ENCODE measurements around the gene MAP7.
"Not testable (repeated sequence)": the region's sequence is repeated elsewhere in the genome, so short reads cannot be mapped to it uniquely, and the experiment has no call there.

Gene MAP7

DNA sequence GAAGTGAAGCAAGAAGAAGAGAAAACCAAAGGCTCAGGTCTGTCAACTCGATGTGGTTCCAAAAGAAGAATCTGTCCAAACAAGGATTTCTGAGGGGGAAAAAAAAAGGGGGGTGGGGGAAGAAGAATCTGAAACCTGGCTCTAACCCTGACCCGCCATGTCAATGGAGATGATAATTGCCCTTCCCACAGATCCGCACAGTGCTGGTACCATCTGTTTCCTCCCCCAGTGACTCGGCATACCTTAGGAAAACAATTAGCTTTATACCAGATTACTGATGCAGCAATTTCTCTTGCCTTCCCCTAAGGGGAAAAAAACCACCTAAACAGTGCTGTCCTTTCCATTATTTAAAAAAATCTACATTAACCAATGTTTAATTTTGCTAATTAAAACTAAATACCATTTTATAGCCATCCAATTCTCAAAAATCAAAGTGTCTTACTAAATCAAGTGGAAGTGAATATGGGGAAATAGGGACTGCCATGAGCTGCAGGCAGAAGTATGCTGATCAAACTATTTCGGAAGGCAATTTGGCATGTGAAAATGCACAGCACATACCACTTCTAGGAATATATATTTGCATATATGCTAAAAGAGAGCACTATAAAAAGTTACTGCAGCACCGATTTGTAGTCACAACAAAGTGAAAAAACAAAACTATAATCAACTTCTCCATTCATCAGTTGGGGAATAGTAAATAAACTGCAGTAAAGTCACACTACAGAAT, 46.8 kb downstream of the MAP7 start:
- no peak for DNase-seq (ENCODE audit: low spot score)

DNA sequence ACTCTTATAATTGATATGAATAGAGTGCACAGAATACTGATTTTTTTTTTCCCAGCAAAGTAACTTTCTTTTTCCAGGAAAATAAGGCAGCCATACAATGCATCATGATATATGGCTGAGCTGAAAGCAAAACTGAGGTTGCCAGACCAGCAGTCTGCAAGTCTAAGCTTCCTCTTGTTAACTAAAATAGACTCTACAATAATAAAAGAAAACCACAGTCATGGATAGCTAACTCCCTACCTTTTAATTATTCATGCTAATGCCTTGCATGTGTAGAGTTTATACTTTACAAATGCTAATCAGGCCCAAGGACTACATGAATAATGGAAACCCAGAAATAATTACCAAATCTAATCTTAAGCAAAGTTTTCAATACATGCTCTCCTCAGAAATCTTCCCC, 47.4 kb downstream of the MAP7 start:
- DNase-seq (ENCODE audit: low spot score): no peak

DNA sequence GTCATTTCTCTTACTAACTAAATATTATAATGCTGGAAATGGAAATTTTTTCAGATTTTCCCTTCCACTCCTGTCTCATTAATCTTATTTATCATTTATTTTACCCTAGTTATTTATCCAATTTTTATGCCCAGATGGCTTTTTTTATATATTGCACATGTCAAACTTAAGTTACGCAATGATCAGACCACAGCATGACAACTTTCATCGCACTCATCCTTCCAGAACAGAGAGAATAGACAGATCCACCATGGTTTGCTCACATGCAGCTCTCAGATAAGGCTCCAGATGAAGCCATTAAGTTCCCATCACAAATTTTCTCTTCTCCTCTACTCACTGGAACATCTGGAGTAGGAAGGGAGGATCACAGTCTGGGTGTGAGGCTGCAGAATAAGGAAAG, 48.7 kb downstream of the MAP7 start:
- DNase-seq (ENCODE audit: low spot score): no peak

DNA sequence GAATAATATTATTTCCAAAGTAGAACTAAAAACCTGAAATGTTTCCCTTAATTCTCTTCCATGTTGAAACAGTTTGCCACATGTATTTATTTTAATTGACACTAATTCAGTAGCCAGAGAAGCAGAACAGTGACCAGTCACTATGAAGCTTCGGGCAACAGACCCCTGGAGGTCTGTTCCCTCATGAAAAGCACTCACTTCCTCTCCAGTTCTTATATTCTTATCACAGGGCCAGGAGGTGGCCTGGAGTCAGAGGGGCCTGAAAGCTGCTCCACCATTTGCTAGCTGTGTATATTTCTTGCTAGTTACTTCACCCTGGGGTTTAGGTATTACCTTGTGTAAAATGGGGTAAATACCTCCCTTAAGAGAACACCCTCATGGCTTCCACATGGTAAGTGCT, 49.1 kb downstream of the MAP7 start:
- no peak for DNase-seq (ENCODE audit: low spot score)

DNA sequence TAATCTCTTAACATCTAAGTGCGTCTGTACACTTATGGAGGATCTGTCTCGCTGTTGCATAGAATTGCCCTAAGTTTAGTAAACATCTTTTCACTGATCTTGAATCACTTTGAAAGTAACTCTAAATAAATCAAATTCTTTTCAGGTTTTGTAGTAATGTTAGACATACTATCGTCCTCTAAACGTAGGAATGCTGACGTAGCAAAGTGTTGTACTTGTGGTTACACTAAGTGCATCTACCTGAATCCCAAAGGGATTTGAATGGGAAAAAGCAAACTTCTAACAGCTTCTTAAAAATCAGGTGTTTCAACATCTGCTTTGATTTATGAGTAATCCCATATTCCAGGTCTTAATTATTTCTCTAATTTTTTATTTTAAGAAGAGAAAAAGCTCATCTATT, 49.8 kb downstream of the MAP7 start:
- DNase-seq (ENCODE audit: low spot score): no peak

DNA sequence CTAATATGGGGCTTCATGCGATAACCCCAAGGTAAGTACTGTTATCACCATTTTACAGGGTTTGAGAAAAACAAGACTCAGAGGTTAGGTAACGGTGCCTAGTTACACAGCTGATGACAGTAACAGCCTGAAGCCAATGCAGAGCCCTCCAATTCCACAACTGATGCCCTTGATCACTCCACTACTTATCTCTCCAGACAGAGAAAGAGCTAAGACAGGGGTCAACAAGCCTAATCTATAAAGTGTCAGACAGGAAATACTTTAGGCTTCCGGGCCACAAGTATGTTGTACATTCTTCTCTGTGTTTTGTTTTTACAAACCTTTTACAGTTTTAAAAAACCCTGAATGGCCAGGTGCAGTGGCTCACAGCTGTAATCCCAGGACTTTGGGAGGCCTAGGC, 50.9 kb downstream of the MAP7 start:
- DNase-seq (ENCODE audit: low spot score): no peak

DNA sequence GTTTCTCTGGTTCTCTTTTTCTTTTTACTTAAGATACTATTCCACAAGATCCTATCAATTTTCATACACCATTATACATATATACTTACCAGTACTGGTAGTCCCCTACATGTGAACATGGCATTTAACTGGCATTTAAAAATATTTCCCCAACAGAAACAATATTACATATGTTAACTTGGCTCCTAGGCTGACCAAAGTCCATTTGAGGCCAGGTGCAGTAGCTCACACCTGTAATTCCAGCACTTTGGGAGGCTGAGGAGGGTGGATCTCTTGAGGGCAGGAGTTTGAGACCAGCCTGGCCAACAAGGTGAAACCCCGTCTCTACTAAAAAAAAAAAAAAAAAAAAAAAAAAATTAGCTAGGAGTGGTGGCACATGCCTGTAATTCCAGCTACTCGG, 53.8 kb downstream of the MAP7 start:
- not testable (repeated sequence) for DNase-seq (ENCODE audit: low spot score)

DNA sequence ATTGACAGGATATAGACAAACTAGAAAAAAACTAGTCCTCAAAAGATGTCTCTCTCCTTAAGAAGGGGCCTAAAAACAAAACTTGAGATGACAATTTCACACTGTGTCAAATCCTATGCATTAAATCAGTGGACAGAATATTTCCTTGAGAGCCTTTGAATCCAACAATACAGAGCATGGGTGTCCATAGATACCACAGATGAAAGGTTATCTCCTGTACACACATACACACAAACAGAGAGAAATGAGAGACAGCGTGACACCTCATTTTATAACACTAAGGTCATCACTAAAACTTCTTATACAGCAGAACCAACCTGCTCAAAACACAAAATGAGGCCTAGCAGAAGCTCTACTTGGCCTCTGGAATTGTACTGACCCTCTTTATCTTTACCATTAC, 55.5 kb downstream of the MAP7 start:
- DNase-seq (ENCODE audit: low spot score): no peak

DNA sequence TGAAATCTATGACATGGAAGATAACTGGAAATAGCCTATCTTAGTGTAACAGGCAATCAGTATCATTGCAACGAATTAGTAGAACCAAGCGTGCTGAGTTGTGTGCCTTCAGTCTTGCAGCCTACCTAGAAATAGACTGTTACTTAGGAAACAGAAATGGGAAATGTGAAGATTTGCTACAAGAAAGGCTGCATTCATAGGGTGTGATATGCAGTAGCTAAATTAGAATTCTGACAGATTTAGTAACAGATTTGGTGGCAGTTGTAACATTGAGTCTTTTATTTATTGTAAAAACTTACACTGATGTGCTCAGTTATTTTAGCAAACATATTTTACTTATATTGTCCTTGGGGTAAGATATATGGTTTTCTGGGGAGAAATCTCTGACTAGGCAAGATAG, 56.2 kb downstream of the MAP7 start:
- DNase-seq (ENCODE audit: low spot score): no peak

DNA sequence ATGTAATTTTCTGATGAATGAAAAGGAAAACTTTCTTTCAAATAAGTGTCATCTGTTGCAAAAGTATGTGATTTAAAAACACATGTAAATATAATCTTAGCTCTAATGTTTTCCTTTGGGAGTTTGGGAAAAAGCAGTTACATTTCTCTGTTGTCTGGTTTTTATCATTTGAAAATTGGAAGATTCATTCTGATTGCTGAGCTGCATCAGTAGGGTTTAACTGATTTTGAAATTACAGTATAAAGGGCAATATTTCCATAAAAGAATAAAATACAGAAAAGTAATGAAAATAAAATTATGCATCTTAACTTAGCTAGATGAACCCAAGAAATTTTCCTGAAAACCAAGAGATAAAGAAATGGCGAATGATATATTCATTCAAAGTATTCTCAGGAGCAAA, 57.8 kb downstream of the MAP7 start:
- DNase-seq (ENCODE audit: low spot score): no peak

DNA sequence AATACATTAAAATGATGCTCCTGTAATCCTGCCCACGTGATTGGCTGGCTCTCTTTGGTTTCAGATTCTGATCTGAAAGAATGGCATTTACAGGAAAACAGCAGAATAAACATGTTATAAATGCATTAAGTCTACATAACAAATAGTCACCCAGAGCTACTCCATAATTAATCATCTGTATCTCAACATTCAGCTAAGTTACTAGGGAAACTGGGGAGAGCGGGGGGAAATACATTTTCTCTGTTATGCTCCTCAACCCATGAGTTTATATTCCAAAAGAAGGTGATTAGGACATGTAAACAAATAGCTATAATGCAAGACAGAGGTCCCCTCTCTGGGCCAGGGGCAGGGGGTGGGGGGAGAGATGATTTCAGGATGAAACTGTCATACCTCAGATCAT, 58.5 kb downstream of the MAP7 start:
- no peak for DNase-seq (ENCODE audit: low spot score)

DNA sequence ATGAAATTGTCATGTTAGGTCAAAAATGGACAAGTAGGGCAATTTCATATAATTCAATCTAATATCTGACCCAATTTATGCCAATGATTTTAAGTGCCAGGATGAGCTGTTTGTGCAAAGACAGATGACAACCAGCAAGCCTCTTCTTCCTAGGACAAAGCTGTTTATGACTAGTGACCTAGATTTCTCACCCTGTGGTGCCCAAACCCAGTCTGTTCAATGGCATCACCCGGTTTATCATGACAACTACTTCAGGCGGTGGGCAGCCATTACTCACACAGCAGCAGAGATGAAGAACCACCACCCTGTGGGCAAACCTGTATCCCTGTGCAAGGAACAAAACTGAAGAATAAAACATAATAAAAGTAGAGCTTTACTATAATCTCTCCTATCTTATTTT, 59.0 kb downstream of the MAP7 start:
- DNase-seq (ENCODE audit: low spot score): no peak

DNA sequence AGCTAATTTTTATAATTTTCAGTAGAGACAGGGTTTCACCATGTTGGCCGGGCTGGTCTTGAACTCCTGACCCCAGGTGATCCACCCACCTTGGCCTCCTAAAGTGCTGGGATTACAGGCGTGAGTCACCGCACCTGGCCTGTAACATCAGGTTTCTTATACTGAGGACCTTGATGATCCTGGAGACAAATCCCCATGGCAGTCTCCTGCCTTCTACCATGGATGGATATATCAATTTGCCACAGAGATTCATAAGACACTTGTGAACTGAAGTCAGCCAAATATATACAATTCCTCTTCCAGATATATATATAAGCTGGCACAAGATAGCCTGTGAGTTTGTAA, 60.6 kb downstream of the MAP7 start:
- DNase-seq (ENCODE audit: low spot score): not testable (repeated sequence)

DNA sequence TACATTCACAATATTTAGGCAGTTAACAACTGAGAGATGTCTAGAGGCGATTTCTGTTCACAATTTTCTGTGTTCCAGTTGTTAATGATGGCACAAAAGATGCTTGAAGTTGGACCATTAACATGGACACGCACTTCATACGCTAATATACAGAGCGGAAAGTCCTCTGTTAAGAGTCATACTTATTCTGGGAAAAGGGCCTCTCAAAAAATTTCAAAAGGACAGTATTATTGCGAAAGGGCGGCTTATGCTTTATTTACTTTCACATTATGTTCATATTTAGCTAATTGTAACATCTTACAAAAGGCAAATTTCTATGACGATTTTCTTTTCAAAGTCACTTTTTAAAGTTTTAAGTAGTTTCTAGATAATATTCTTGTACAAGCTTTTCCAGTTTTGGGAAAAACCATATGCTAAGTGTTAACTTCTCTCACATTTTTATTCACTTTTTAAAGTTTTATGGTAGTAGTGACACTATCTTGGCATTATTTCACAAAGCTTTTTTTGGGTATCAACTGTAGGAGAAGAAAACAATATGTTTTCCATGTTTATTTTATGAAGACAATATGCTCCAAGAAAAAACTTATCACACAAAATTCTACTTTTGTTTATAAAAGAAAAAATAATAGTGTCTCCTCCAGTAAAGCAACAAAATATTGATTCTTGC, 62.3 kb downstream of the MAP7 start:
- no peak for DNase-seq (ENCODE audit: low spot score)

DNA sequence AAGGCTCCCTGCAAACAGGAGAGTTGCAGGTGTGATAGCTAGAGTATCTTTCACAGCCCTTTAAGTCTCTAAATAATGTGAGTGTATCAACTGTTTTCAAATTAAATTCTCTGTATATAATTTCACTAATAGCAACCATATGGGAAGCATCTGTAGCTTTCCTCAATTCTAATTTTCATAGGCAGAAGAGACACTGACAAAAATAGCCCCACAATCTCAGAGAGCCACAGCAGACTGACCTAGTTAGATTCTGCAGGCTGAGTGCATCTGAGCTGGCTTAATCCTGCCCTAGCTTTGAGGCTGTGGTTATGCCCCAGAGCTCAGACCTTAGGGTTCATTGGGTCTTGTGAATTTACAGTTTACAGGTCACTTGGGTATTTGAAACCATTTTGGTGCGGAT, 63.9 kb downstream of the MAP7 start:
- no peak for DNase-seq (ENCODE audit: low spot score)

DNA sequence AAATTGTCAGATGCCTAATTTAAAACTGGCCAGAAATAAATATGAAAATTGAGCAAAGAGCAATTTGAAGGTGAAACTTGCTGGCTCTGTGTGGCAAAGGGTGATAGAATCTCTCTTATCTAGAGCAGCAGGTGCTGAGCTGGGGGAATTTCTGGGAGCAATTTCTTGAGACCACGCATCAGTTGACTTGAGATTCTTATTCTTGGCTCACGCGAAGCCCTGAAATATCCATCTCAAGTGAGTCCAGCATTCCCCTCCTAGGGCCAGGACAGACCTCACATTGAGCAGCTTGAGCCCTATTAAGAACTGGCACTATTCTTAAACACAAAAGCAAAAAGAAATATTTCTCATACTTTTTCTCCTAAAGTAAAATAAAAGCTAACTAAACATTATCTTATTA, 66.3 kb downstream of the MAP7 start:
- no peak for DNase-seq (ENCODE audit: low spot score)

DNA sequence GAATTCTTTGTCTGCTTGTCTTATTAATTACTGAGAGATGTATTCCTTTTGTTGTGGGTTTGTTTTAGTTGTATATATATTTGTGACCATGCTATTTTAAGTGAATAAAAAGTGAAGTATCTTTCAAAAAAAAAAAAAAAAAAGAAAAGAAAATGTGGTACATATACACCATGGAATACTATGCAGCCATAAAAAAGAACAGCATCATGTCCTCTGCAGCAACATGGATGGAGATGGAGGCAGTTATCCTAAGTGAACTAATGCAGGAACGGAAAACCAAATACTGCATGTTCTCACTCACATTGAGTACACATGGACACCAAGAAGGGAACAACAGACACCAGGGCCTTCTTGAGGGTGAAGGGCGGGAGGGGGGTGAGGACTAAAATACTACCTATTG, 67.2 kb downstream of the MAP7 start:
- not testable (repeated sequence) for DNase-seq (ENCODE audit: low spot score)

DNA sequence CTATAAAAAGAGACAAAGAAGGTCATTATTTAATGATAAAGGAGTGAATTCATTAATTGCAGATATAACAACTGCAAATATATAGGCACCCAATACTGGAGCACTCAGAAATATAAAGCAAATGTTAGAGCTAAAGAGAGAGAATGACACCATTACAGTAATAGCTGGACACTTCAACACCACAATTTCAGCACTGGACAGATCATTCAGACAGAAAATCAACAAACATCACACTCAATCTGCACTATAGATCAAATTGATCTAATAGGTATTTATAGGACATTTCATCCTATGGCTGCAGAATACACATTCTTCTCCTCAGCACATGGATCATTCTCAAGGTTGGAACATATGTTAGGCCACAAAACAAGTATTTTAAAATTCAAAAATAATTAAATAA, 72.7 kb downstream of the MAP7 start:
- no peak for DNase-seq (ENCODE audit: low spot score)

DNA sequence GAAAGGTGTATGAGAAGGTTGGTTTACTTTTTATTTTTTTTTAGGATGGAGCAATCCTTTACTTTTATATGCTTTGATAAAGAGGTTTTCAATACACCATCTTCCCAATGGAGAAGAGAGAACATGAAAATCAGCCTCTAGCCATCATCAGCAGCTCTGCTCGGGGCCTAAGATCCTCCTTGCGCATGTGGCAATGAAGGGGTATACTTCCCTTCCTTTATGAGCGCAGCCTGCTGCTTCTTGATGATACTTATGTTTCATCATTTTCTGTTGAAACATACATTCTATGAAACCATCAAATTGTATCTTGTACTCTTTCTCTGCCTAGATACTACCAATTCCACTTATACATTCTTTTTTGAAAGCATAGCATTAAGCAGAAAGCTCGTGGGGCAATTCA, 74.5 kb downstream of the MAP7 start:
- DNase-seq (ENCODE audit: low spot score): no peak

DNA sequence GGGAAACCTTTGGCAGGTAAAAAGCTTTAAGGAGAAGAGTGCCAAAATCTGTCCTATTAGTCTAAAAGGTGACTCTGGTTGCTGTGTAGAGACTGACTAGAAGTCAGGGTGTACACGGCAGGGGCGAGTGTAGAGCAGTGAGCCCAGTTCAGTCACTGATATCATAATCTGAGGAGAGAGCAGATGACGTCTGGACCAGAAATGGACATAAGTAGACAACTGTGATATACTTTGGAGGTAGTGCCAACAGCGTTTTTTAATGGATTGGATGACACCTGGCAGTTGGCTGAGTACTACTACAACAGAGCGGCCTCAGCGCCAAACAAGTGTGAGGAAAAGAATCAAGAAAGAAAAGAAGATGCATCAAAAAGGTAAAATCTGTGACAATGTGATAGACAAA, 76.0 kb downstream of the MAP7 start:
- no peak for DNase-seq (ENCODE audit: low spot score)

DNA sequence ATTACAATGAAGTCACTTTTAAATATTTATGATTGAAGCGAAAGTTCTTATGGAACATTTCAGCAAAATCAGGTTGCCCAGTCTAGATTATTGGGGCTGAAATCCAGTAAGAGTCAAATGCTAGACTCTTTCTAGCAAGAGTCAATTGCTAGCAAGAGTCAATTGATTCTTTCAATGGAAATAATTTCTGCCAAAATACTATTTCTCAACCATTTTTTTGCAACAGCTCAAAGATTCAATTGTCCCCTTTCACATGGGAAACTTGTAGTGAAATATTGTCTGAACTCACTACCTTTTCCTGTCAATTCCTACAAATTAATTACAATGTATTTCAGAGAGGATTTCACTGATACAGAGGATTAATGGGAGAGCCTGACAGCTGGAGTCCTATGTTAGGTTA, 78.3 kb downstream of the MAP7 start:
- no peak for DNase-seq (ENCODE audit: low spot score)

DNA sequence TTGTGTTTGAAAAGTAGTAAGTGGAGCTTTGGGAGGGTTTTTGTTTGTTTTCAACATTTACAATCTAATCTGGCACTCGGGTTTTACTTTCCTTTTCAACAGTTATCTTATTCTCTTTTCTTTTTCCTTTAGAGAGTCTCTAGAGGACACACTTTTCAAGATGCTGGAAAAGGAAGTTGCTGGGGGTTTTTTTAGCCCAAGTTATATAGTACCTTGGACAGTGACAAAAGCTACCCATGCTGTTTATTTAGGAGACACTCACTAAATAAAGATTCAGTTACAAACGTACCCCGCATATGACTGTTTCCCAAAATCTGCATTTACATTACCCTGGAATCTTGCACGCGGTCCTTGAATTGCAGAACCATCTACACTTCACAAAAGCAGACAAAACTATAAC, 78.8 kb downstream of the MAP7 start:
- DNase-seq (ENCODE audit: low spot score): no peak

DNA sequence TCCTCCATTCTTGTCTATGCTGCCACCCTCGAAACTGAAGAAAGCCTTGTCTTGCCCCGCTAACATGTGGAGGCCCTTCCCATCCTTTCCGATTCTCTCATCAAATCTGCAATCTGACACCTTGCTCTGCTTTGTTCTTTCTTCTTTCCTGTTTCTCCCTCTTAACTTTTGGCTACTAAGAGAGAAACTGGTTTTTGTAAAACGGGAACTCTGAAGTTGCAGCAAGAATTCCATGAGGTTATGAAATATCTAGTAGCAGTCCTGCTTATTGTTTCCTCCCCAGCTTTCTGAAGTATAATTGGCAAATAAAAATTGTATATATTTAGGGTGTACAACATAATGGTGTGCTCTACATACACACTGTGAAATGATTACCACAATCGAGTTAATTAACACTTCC, 80.2 kb downstream of the MAP7 start:
- DNase-seq (ENCODE audit: low spot score): no peak

DNA sequence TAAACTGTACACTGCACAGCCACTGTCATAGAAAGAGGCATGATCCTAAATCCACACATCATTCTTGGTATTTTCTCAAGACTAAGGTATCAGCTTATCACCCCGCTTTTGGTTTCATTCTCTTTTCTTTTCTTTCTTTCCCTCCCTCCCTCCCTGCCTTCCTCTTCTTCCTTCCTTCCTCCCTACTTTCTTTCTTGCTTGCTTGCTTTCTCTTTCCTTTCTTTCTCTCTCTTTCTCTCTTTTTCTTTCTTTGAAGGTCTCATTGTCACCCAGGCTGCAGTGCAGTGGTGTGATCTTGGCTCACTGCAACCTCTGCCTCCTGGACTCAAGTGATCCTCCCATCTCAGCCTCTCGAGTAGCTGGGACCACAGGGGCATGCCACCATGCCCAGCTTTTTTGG, 81.1 kb downstream of the MAP7 start:
- DNase-seq (ENCODE audit: low spot score): no peak
